Neural cell (in vitro differentiated cells): ENCODE results near the gene ISG15.

ENCODE experiments used
- EP300 ChIP-seq: fragments of 450-650 bp; conservative IDR thresholded peaks from 2 replicates; pipeline ENCODE4 v1.6.1; 2014; ENCODE audit warnings: antibody characterized with exemption, mild to moderate bottlenecking, moderate library complexity; ENCODE audit not compliant: poor library complexity, severe bottlenecking
- EZH2 ChIP-seq: fragments of 200-600, 300-800 bp; shearing (Covaris generic), sonication (generic); IDR thresholded peaks from 2 replicates; pipeline ENCODE4 v1.6.1; 2014; ENCODE audit warnings: antibody characterized with exemption, low read length, borderline replicate concordance, mild to moderate bottlenecking; ENCODE audit not compliant: insufficient read depth, poor library complexity, severe bottlenecking
- MXI1 ChIP-seq: fragments of 450-650 bp; conservative IDR thresholded peaks from 2 replicates; pipeline ENCODE4 v1.6.1; 2014; ENCODE audit warnings: antibody characterized with exemption, mild to moderate bottlenecking; ENCODE audit not compliant: poor library complexity, severe bottlenecking
- SMC3 ChIP-seq: fragments of 450-650 bp; conservative IDR thresholded peaks from 2 replicates; pipeline ENCODE4 v1.6.1; 2014; ENCODE audit warnings: antibody characterized with exemption, mild to moderate bottlenecking, moderate library complexity; ENCODE audit not compliant: poor library complexity
- TF ChIP-seq, protein P1 (sequence below): fragments of 450-650 bp; IDR thresholded peaks from 2 replicates; pipeline ENCODE4 v1.5.1; 2014; ENCODE audit warnings: antibody characterized with exemption, mild to moderate bottlenecking, moderate library complexity; ENCODE audit not compliant: poor library complexity, severe bottlenecking

DNA sequence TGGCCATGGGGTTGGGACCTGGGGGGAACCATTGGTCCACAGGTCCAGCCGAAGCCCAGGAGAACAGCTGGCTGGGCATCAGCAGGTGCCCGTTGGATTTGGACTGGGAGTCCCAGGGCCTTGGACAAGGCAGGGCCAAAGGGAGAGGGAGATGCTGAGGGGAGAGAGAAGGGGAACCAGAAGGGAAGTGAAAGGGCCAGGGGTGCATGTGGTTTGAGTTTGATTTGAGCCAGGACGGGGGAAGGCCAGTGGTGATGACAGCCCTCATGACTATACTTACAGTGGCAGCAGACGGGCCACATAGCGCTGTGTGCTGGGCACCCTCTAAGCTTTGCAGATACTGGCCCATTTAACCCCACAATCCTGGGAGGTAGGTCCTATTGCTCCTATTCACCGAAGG lies 25.4 kb downstream of the ISG15 start:
- TF ChIP-seq, protein P1, sequence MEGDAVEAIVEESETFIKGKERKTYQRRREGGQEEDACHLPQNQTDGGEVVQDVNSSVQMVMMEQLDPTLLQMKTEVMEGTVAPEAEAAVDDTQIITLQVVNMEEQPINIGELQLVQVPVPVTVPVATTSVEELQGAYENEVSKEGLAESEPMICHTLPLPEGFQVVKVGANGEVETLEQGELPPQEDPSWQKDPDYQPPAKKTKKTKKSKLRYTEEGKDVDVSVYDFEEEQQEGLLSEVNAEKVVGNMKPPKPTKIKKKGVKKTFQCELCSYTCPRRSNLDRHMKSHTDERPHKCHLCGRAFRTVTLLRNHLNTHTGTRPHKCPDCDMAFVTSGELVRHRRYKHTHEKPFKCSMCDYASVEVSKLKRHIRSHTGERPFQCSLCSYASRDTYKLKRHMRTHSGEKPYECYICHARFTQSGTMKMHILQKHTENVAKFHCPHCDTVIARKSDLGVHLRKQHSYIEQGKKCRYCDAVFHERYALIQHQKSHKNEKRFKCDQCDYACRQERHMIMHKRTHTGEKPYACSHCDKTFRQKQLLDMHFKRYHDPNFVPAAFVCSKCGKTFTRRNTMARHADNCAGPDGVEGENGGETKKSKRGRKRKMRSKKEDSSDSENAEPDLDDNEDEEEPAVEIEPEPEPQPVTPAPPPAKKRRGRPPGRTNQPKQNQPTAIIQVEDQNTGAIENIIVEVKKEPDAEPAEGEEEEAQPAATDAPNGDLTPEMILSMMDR = no peak
- TF ChIP-seq EP300 = no peak
- TF ChIP-seq MXI1 = no peak
- TF ChIP-seq SMC3 = no peak
- no peak for TF ChIP-seq EZH2
